HG03064 (cell line): ENCODE results near the gene CCL16.
"Not testable (repeated sequence)": the region's sequence is repeated elsewhere in the genome, so short reads cannot be mapped to it uniquely, and the experiment has no call there.

ENCODE experiments used
- ATAC-seq: cut with Tn5 transposase; IDR thresholded peaks from one replicate; pipeline ENCODE4 v1.9.1; 2021; ENCODE audit warnings: low read depth; ENCODE audit not compliant: unreplicated experiment

The CCL16 gene

GRCh38 chr17:35981246-35981645 is at the start of gene CCL16:
CCL16 (minus strand) TSS chr17:35981497; CDS start chr17:35981420, 77 bp downstream.
- ATAC-seq, result no peak

GRCh38 chr17:36030956-36031355 is 49.7 kb upstream of the CCL16 start:
- ATAC-seq, result no peak

GRCh38 chr17:36027761-36028160 is 46.5 kb upstream of the CCL16 start:
- no peak for ATAC-seq

GRCh38 chr17:36024106-36024869 is 43.0 kb upstream of the CCL16 start:
- no peak for ATAC-seq

GRCh38 chr17:36019423-36019822 is 38.1 kb upstream of the CCL16 start:
- no peak for ATAC-seq

- ATAC-seq, result no peak
These were observed 36.5 kb upstream of the CCL16 start, which contains the start of gene CCL23 for GRCh38 chr17:36017799-36018198. CCL23 (minus strand) TSS chr17:36017972; CDS start chr17:36017897, 75 bp downstream.

- no peak for ATAC-seq
These were observed 35.3 kb upstream of the CCL16 start for GRCh38 chr17:36016555-36016954.

- ATAC-seq, result not testable (repeated sequence)
These were observed 34.6 kb upstream of the CCL16 start for GRCh38 chr17:36015895-36016294.

- no peak for ATAC-seq
These were observed 33.6 kb upstream of the CCL16 start for GRCh38 chr17:36014946-36015345.

- ATAC-seq, result no peak
These were observed 29.9 kb upstream of the CCL16 start for GRCh38 chr17:36011201-36011600.

- no peak for ATAC-seq
These were observed 27.8 kb upstream of the CCL16 start for GRCh38 chr17:36008998-36009665.

GRCh38 chr17:36004594-36005108 is 23.4 kb upstream of the CCL16 start:
- ATAC-seq, result no peak

GRCh38 chr17:36002631-36003030 is 21.3 kb upstream of the CCL16 start:
- ATAC-seq, result no peak

GRCh38 chr17:36001862-36002603 is 20.7 kb upstream of the CCL16 start:
- no peak for ATAC-seq

- no peak for ATAC-seq
These were observed 19.9 kb upstream of the CCL16 start, which contains the start of gene CCL15 for GRCh38 chr17:36001110-36001771. CCL15 (minus strand) TSS chr17:36001553; CDS start chr17:36001492, 61 bp downstream.

GRCh38 chr17:36000732-36001109 is 19.4 kb upstream of the CCL16 start:
- ATAC-seq, result no peak

GRCh38 chr17:35998756-35999155 is 17.5 kb upstream of the CCL16 start:
- ATAC-seq, result no peak

GRCh38 chr17:35998018-35998545 is 16.8 kb upstream of the CCL16 start:
- ATAC-seq, result no peak

- ATAC-seq, result not testable (repeated sequence)
These were observed 14.0 kb upstream of the CCL16 start for GRCh38 chr17:35995346-35995745.

- ATAC-seq, result no peak
These were observed 9.8 kb upstream of the CCL16 start for GRCh38 chr17:35991075-35991474.
